B cell (primary cell): ENCODE measurements around the gene CLEC4A. TPM values are rescaled to one million over a fixed set of nuclear protein-coding genes. Genes with fewer than 3 reads are reported as not detected.
"Not testable (repeated sequence)": the region's sequence is repeated elsewhere in the genome, so short reads cannot be mapped to it uniquely, and the experiment has no call there.

Experiments used
- ATAC-seq: fragments of 200-7000 bp; cut with Tn5 transposase; one replicate; pipeline ENCODE4 v1.10.0; 2021; ENCODE audit warnings: low read depth, mild to moderate bottlenecking, moderate number of reproducible peaks, moderate library complexity
- CTCF ChIA-PET: fragments of 350-600 bp; sonication (Branson Sonifier 250); formaldehyde crosslinking; loops from one replicate; lab custom pipeline; 2021; ENCODE audit warnings: antibody characterized with exemption, inconsistent platforms; lab: Charles Lee
- POLR2A ChIA-PET: fragments of 350-600 bp; sonication (Branson Sonifier 250); formaldehyde crosslinking; loops from one replicate; lab custom pipeline; 2021; ENCODE audit warnings: antibody characterized with exemption; lab: Charles Lee
- DNase-seq: peaks from one replicate; pipeline ENCODE4 v3.0.0; 2013
- H2AFZ ChIP-seq: 2 replicates; pipeline ENCODE4 v1.6.1; 2012; ENCODE audit warnings: mild to moderate bottlenecking, low read depth, low read length; ENCODE audit not compliant: insufficient read depth, poor library complexity, severe bottlenecking
- H3K27ac ChIP-seq, 2 donors: 1 replicate in 1 of 2; 2 replicates in 1 of 2; pipeline ENCODE4 v1.5.1; 2012 to 2013; ENCODE audit warnings: low read length in 2 of 2, mild to moderate bottlenecking in 2 of 2, moderate library complexity in 1 of 2
- H3K27me3 ChIP-seq, 4 experiments: fragments of 200-600 bp in 1 of 4; sonication (generic) in 1 of 4; replicated peaks in 1 of 4; 1 replicate in 2 of 4; 2 replicates in 2 of 4; pipeline versions ENCODE4 v1.6.1 to v1.7.0; 2013 to 2016; ENCODE audit warnings: low read length in 3 of 4, mild to moderate bottlenecking in 2 of 4, mixed read lengths in 1 of 4, moderate library complexity in 1 of 4; ENCODE audit not compliant: insufficient read depth in 4 of 4, control insufficient read depth in 3 of 4; ENCODE audit errors: control extremely low read depth in 1 of 4
- H3K36me3 ChIP-seq, 2 experiments: replicated peaks in 1 of 2; 1 replicate in 1 of 2; 2 replicates in 1 of 2; pipeline versions ENCODE4 v1.6.1 to v1.7.1; 2013; ENCODE audit warnings: low read length in 1 of 2; ENCODE audit not compliant: insufficient read depth in 2 of 2, control insufficient read depth in 1 of 2; ENCODE audit errors: control extremely low read depth in 1 of 2, extremely low read depth in 1 of 2
- H3K4me1 ChIP-seq, 2 donors: fragments of 200-600 bp in 1 of 2; sonication (generic) in 1 of 2; 1 replicate in 1 of 2; 2 replicates in 1 of 2; pipeline versions ENCODE4 v1.5.1 to v1.6.1; 2013 to 2017; ENCODE audit warnings: low read length in 2 of 2; ENCODE audit not compliant: control insufficient read depth in 2 of 2, insufficient read depth in 2 of 2
- H3K4me2 ChIP-seq: replicated peaks from 2 replicates; pipeline ENCODE3; 2012; ENCODE audit warnings: mild to moderate bottlenecking, low read depth, low read length; ENCODE audit not compliant: poor library complexity, severe bottlenecking
- H3K4me3 ChIP-seq, 5 experiments: fragments of 200-600 bp in 1 of 5; sonication (generic) in 1 of 5; 1 replicate in 3 of 5; 2 replicates in 2 of 5; pipeline versions ENCODE4 v1.5.1 to v1.7.0; 2011 to 2016; ENCODE audit warnings: low read length in 4 of 5, mild to moderate bottlenecking in 4 of 5, low read depth in 2 of 5, control low read depth in 1 of 5, moderate library complexity in 1 of 5; ENCODE audit not compliant: insufficient read depth in 1 of 5; ENCODE audit errors: control extremely low read depth in 1 of 5, extremely low read depth in 1 of 5
- H3K79me2 ChIP-seq: fragments of 200-600 bp; sonication (generic); one replicate; pipeline ENCODE4 v1.6.0; 2016; ENCODE audit warnings: low read length; ENCODE audit not compliant: control insufficient read depth, insufficient read depth
- H3K9ac ChIP-seq: fragments of 200-600 bp; sonication (generic); 2 replicates; pipeline ENCODE4 v1.6.1; 2017; ENCODE audit warnings: mild to moderate bottlenecking, low read length, moderate library complexity
- H3K9me3 ChIP-seq, 3 donors: one replicate each; pipeline versions ENCODE4 v1.6.1 to v1.7.1; 2013; ENCODE audit warnings: low read length in 2 of 3; ENCODE audit not compliant: control insufficient read depth in 2 of 3, insufficient read depth in 1 of 3; ENCODE audit errors: control extremely low read depth in 1 of 3
- H4K20me1 ChIP-seq: 2 replicates; pipeline ENCODE4 v1.6.0; 2012; ENCODE audit warnings: mild to moderate bottlenecking, low read length; ENCODE audit not compliant: insufficient read depth, control insufficient read depth, poor library complexity, severe bottlenecking
- H3K27ac Mint-ChIP-seq: one replicate; pipeline ENCODE4 v1.8.0; 2021; ENCODE audit warnings: mixed read lengths
- H3K27me3 Mint-ChIP-seq: one replicate; pipeline ENCODE4 v1.8.0; 2021; ENCODE audit warnings: mixed read lengths
- H3K4me1 Mint-ChIP-seq: one replicate; pipeline ENCODE4 v1.8.0; 2021; ENCODE audit warnings: mixed read lengths
- H3K4me3 Mint-ChIP-seq: one replicate; pipeline ENCODE4 v1.8.0; 2021; ENCODE audit warnings: mixed read lengths
- H3K9me3 Mint-ChIP-seq: one replicate; pipeline ENCODE4 v1.8.0; 2022; ENCODE audit warnings: mixed read lengths; ENCODE audit not compliant: insufficient read depth
- EZH2 ChIP-seq: IDR thresholded peaks from 2 replicates; pipeline ENCODE4 v1.6.1; 2012; ENCODE audit warnings: borderline replicate concordance, low read depth, mild to moderate bottlenecking, moderate library complexity, low read length; ENCODE audit not compliant: insufficient read depth, poor library complexity, severe bottlenecking
- WGBS: methylation state at CpG from one replicate; pipeline ENCODE4 v1.1.5; 2013; ENCODE audit warnings: missing lambda C conversion rate; ENCODE audit not compliant: insufficient coverage; 5-methylcytosine and 5-hydroxymethylcytosine counted together
- intact Hi-C: fragments of 100-400 bp; cut with micrococcal nuclease; formaldehyde crosslinking; loops from one replicate; pipeline ENCODE4 v1.10.0; 2022
- polyA plus RNA-seq: library from polyadenylated mRNA; depleted of rRNA; stranded (reverse); fragments of >200 nt; gene quantifications from 2 replicates; pipeline ENCODE4 v1.2.3, GENCODE V29; 2012
- total RNA-seq, 2 donors: library from RNA; stranded (reverse); fragments of 120-200 nt in 1 of 2; gene quantifications; 1 replicate in 1 of 2; 2 replicates in 1 of 2; pipeline versions ENCODE4 v1.2.3 to v1.2.4, GENCODE V29; 2013 to 2022
- TF ChIP-seq, protein P1 (sequence below): fragments of 200-600 bp; IDR thresholded peaks from one replicate; pipeline ENCODE4 v1.8.0; 2022; ENCODE audit warnings: antibody characterized with exemption, mild to moderate bottlenecking

Gene CLEC4A
- total and polyA plus RNA-seq, 2 donors (not counting 1 experiment from before 2014, with no cell fraction given), result 1.6 to 6.1 TPM

DNA sequence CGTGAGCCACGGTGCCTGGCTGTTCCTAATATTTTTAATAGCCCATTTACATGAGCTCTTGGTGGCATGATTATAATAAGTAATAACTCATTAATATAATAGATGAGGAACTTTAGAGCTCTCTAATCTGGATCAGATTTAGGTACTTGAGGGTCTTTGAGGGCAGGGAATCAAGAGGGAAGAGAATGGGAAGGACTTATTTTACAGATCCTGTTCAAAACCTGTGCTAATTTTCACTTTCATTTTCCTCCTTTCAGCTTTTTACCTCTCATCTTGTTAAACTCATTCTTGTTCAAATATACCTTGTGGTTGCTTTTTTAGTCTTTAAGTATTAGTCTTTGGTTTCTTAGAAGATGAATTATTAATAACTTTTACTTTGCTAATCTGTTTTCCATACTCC, 35.8 kb upstream of the CLEC4A start:
- TF ChIP-seq EZH2, result no peak
- TF ChIP-seq, protein P1, sequence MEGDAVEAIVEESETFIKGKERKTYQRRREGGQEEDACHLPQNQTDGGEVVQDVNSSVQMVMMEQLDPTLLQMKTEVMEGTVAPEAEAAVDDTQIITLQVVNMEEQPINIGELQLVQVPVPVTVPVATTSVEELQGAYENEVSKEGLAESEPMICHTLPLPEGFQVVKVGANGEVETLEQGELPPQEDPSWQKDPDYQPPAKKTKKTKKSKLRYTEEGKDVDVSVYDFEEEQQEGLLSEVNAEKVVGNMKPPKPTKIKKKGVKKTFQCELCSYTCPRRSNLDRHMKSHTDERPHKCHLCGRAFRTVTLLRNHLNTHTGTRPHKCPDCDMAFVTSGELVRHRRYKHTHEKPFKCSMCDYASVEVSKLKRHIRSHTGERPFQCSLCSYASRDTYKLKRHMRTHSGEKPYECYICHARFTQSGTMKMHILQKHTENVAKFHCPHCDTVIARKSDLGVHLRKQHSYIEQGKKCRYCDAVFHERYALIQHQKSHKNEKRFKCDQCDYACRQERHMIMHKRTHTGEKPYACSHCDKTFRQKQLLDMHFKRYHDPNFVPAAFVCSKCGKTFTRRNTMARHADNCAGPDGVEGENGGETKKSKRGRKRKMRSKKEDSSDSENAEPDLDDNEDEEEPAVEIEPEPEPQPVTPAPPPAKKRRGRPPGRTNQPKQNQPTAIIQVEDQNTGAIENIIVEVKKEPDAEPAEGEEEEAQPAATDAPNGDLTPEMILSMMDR, result no peak
- peaks cover 3 to 34% of the 10 kb centered on the region in 2 experiments for H3K36me3 ChIP-seq
- CTCF ChIA-PET, result interaction anchor here (1.7 kb wide), 1 partner anchor 42 kb away, joined by 6 read pairs; no protein-coding TSS in a partner anchor

DNA sequence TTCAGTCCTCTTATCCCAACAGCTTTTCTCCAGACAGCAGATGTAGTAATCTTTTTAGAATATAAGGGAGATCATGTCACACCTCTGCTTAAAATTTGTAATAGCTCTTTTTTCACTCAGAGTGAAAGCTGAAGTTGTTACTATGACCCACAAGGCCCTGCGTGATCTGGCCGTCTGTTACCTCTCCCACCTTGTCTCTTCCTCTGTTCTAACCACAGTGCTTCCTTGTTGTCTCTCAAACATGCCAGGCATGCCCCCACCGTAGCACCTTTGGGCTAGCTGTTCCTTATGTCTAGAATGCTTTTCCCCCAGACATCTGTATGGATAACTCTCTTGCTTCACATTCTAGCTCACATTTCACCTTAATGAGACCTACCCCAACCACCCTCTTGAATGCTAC, 34.8 kb upstream of the CLEC4A start:
- peak overlapping the region; percentile 46 for H3K9ac ChIP-seq
- Mint-ChIP-seq H3K27ac (peak overlapping the region; percentile 59), H3K27me3 (no peaks in the 10 kb centered on the region), H3K4me1 (peaks cover 38% of the 10 kb centered on the region), H3K9me3 (no peaks in the 10 kb centered on the region), H3K4me3 (peak overlapping the region; percentile 53)
- H3K4me1 ChIP-seq, result peaks cover 25 to 29% of the 10 kb centered on the region in 2 donors
- H3K79me2 ChIP-seq, result peaks cover 51% of the 10 kb centered on the region
- H3K4me2 ChIP-seq, result peak overlapping the region; percentile 58
- intact Hi-C loops, result no loop called here
- peaks cover 7 to 43% of the 10 kb centered on the region in 2 experiments for H3K36me3 ChIP-seq
- ATAC-seq, result no peak
- CTCF ChIA-PET, result interaction anchor here (0.8 to 1.7 kb wide), 2 partner anchors 39 to 43 kb away, joined by 3 to 6 read pairs; no protein-coding TSS in a partner anchor
- peaks cover 13% of the 10 kb centered on the region for H4K20me1 ChIP-seq
- 4% methylated on average over 3 of the region's 3 CpGs for WGBS
- peak overlapping the region in 1 of 5 experiments; percentile 15 for H3K4me3 ChIP-seq
- H3K27ac ChIP-seq, result peak overlapping the region; percentile 51 to 55
- no peaks in the 10 kb centered on the region for H3K27me3 ChIP-seq
- POLR2A ChIA-PET, result no interaction called here
- H3K9me3 ChIP-seq, result no peaks in the 10 kb centered on the region
- peak; percentile 46 for DNase-seq
- H2AFZ ChIP-seq, result peak overlapping the region; percentile 53
- no peak for TF ChIP-seq EZH2
- TF ChIP-seq, protein P1, result no peak

More for the DNA sequence above, 35.8 kb upstream of the CLEC4A start:
- Mint-ChIP-seq H3K4me3 (peak overlapping the region; percentile 61), H3K9me3 (no peaks in the 10 kb centered on the region), H3K27me3 (no peaks in the 10 kb centered on the region), H3K27ac (peak overlapping the region; percentile 73), H3K4me1 (peaks cover 46% of the 10 kb centered on the region)
- no peaks in the 10 kb centered on the region for H3K27me3 ChIP-seq
- POLR2A ChIA-PET, result no interaction called here
- no peaks in the 10 kb centered on the region for H3K9me3 ChIP-seq
- intact Hi-C loops, result no loop called here
- WGBS, result no CpG with 5 or more reads among the region's 2 CpGs
- peaks cover 13% of the 10 kb centered on the region for H4K20me1 ChIP-seq
- peak overlapping the region; percentile 46 for H3K9ac ChIP-seq
- no peak overlapping the region for H3K4me3 ChIP-seq
- DNase-seq (peak; percentile 18), ATAC-seq (no peak)
- no peak overlapping the region for H2AFZ ChIP-seq
- H3K4me1 ChIP-seq, result peaks cover 33 to 38% of the 10 kb centered on the region in 2 donors
- H3K4me2 ChIP-seq, result peak overlapping the region; percentile 58
- H3K79me2 ChIP-seq, result peaks cover 61% of the 10 kb centered on the region
- peak overlapping the region; percentile 9 to 55 for H3K27ac ChIP-seq

DNA sequence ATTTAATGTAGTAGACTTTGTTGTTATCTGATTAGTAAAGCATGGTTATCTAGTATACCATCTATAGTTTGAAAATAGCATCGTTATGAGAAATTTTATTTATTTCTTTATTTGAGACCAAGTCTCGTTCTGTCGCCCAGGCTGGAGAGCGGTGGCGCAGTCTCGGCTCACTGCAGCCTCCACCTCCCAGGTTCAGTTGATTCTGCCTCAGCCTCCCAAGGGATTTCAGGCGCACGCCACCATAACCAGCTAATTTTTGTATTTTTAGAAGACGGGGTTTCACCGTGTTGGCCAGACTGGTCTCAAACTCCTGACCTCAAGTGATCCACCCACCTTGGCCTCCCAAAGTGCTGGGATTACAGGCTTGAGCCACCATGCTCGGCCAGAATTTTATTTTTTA, 34.1 kb upstream of the CLEC4A start:
- CTCF ChIA-PET, result interaction anchor here (0.8 kb wide), 1 partner anchor 39 kb away, joined by 3 read pairs; no protein-coding TSS in a partner anchor
- H3K27me3 Mint-ChIP-seq, intact Hi-C loops, H3K4me2 ChIP-seq, H3K4me3 ChIP-seq, DNase-seq, POLR2A ChIA-PET, ATAC-seq, H3K9me3 Mint-ChIP-seq, H3K9me3 ChIP-seq, H2AFZ ChIP-seq, H3K4me3 Mint-ChIP-seq, H3K27me3 ChIP-seq, H3K27ac Mint-ChIP-seq: not testable (repeated sequence)
- H3K4me1 ChIP-seq, result peaks cover 20 to 22% of the 10 kb centered on the region in 2 donors
- peaks cover 31% of the 10 kb centered on the region for H3K4me1 Mint-ChIP-seq
- H3K27ac ChIP-seq, result peak overlapping the region in 1 of 2 donors; percentile 55
- H3K79me2 ChIP-seq, result peaks cover 44% of the 10 kb centered on the region
- H4K20me1 ChIP-seq, result peaks cover 13% of the 10 kb centered on the region
- H3K9ac ChIP-seq, result peak overlapping the region; percentile 46
- H3K36me3 ChIP-seq, result peaks cover 9 to 48% of the 10 kb centered on the region in 2 experiments
- WGBS, result 81% methylated on average over 9 of the region's 11 CpGs
